Right ventricle myocardium inferior (tissue), 1 donor: Measurements from ENCODE around the gene POU3F2. TPM values are rescaled to one million over a fixed set of nuclear protein-coding genes. Genes with fewer than 3 reads are reported as not detected.

Experiments used
- ATAC-seq: fragments of 200-7000 bp; cut with Tn5 transposase; one replicate; pipeline ENCODE4 v1.9.1; 2020; ENCODE audit warnings: mild to moderate bottlenecking, moderate library complexity
- DNase-seq: peaks from one replicate; pipeline ENCODE4 v3.0.0; 2021; ENCODE audit errors: missing footprints
- intact Hi-C: fragments of 100-400 bp; cut with DNase I; formaldehyde crosslinking; loops from one replicate; pipeline ENCODE4 v1.11.0; 2022
- total RNA-seq: library from RNA; stranded (reverse); fragmentation: NEBNext Ultra II Directional; extraction: Animal tissue kit (Norgen Biotek cat#: 25700); gene quantifications from one replicate; pipeline ENCODE4 v1.2.1, GENCODE V29; 2021
- donor health status: DM: no; HTN: yes; CAD: no; lungs with severe emphysema.

POU3F2 gene
- total RNA-seq, 1 donor from 2014 or later: not detected

GRCh38 chr6:98880486-98880885 is 46.1 kb downstream of the POU3F2 start:
- intact Hi-C loops: no loop called here
- ATAC-seq (no peak), DNase-seq (no peak)

GRCh38 chr6:98885330-98885729 is 51.0 kb downstream of the POU3F2 start:
- no peak for DNase-seq
- intact Hi-C loops: no loop called here
- no peak for ATAC-seq

DNA sequence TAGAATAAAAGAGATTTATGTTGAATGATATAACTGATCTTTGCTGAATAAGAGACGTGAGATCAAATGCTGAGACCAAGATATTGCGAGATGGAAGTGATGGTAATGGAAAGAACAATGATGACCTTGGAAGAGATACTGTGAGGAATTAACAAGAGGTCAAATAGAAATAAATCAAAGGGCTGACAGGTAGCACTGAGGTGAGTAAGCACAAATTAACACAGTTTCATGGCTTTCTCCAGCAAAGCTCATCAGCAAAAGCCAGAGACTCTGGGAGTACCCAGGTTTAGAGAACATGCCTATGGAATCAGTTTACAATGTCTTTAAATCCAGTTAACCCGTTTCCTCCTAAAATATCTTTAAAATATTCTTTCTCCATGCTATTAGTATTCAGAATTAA is 53.3 kb downstream of the POU3F2 start:
- intact Hi-C loops: no loop called here
- ATAC-seq (no peak), DNase-seq (no peak)

Other genes starting within 250 kb of the POU3F2 start
- 18.0 TPM for gene FBXL4, start 113.4 kb downstream of the POU3F2 start, total RNA-seq